Measurements from ENCODE around the gene NCEH1. TPM values are rescaled to one million over a fixed set of nuclear protein-coding genes. Genes with fewer than 3 reads are reported as not detected.

NCEH1 gene
- total and polyA plus RNA-seq, 4 donors = 1.1 to 32.3 (median 2.5) TPM

- H3K4me1 ChIP-seq (ENCODE audit: control insufficient read depth in 4 of 4, insufficient read depth in 4 of 4, low read length in 3 of 4) = no peaks in the 10 kb centered on the region
- WGBS = 83% methylated on average over 3 of the region's 3 CpGs
- H3K9me3 ChIP-seq (ENCODE audit: control insufficient read depth in 4 of 4, low read length in 3 of 4) = no peaks in the 10 kb centered on the region
- H3K27ac ChIP-seq (ENCODE audit: low read depth in 1 of 2, low read length in 2 of 2) = no peak overlapping the region
- TF ChIP-seq REST (IDR thresholded peaks at IDR 0.05) (no peak), SP1 (IDR thresholded peaks at IDR 0.05) (no peak), CTCF (IDR thresholded peaks at IDR 0.05; ENCODE audit: low read depth, low read length, missing input control) (no peak), YY1 (IDR thresholded peaks at IDR 0.05) (no peak), FOXA1 (IDR thresholded peaks at IDR 0.05) (no peak), RAD21 (IDR thresholded peaks at IDR 0.05) (no peak), JUND (IDR thresholded peaks at IDR 0.05) (no peak), TAF1 (conservative IDR thresholded peaks at IDR 0.05) (no peak), RXRA (IDR thresholded peaks at IDR 0.05) (no peak), HNF4G (IDR thresholded peaks at IDR 0.05) (no peak), ZBTB33 (IDR thresholded peaks at IDR 0.05) (no peak), MAX (IDR thresholded peaks at IDR 0.05) (no peak), GABPA (IDR thresholded peaks at IDR 0.05 in 1 of 2, conservative IDR thresholded peaks at IDR 0.05 in 1 of 2) (no peak), FOXA2 (IDR thresholded peaks at IDR 0.05) (no peak), HNF4A (conservative IDR thresholded peaks at IDR 0.05) (no peak), ATF3 (IDR thresholded peaks at IDR 0.05) (no peak), EGR1 (IDR thresholded peaks at IDR 0.05; ENCODE audit: low read depth in 2 of 2) (no peak), NR2F2 (IDR thresholded peaks at IDR 0.05) (no peak)
- DNase-seq (ENCODE audit: low spot score) = no peak
- H3K9ac ChIP-seq (ENCODE audit: low read depth in 1 of 2, low read length in 2 of 2) = no peak overlapping the region
- no peaks in the 10 kb centered on the region for H3K27me3 ChIP-seq (ENCODE audit: control insufficient read depth in 4 of 4, insufficient read depth in 4 of 4, low read length in 3 of 4)
- no peak overlapping the region for H3K4me3 ChIP-seq (ENCODE audit: low read depth in 1 of 3, low read length in 3 of 3)
- peaks cover 0 to 4% (median 0%) of the 10 kb centered on the region in 4 donors for H3K36me3 ChIP-seq (ENCODE audit: control insufficient read depth in 4 of 4, insufficient read depth in 3 of 4, low read depth in 1 of 4, low read length in 3 of 4)
These were observed 75.9 kb downstream of the NCEH1 start for GRCh38 chr3:172634948-172635347.

Measured in liver (tissue), 9 donors.